ENCODE measurements around the gene NR5A2.

The NR5A2 gene

GRCh38 chr1:200224315-200224714 lies 196.8 kb downstream of the NR5A2 start:
- CTCF ChIA-PET: interaction anchor here (0.6 kb wide), 1 partner anchor 19 kb away, joined by 3 read pairs; no protein-coding TSS in a partner anchor
- POLR2A ChIA-PET: no interaction called here
- no peak for TF ChIP-seq CTCF (IDR thresholded peaks at IDR 0.05; ENCODE audit: insufficient read depth, low read length, missing control alignments)
- no peak overlapping the region for H3K4me3 ChIP-seq (ENCODE audit: low read depth, low read length)
- DNase-seq (ENCODE audit: low read depth, low spot score): no peak

GRCh38 chr1:200226268-200226968 lies 198.9 kb downstream of the NR5A2 start:
- ChIA-PET CTCF (no interaction called here), POLR2A (no interaction called here)
- H3K4me3 ChIP-seq (ENCODE audit: low read depth, low read length): no peak overlapping the region
- no peak for DNase-seq (ENCODE audit: low read depth, low spot score)
- TF ChIP-seq CTCF (IDR thresholded peaks at IDR 0.05; ENCODE audit: insufficient read depth, low read length, missing control alignments): no peak

GRCh38 chr1:200226969-200227303 lies 199.4 kb downstream of the NR5A2 start:
- CTCF ChIA-PET: no interaction called here
- no peak for TF ChIP-seq CTCF (IDR thresholded peaks at IDR 0.05; ENCODE audit: insufficient read depth, low read length, missing control alignments)
- no peak overlapping the region for H3K4me3 ChIP-seq (ENCODE audit: low read depth, low read length)
- POLR2A ChIA-PET: no interaction called here
- DNase-seq (ENCODE audit: low read depth, low spot score): no peak

All from AG04449 (cell line).